KBM-7 (cell line): ENCODE results near the gene ERMP1.

Experiments
- DNase-seq: peaks from one replicate; pipeline ENCODE4 v3.0.0-alpha.2; 2015
- in situ Hi-C: fragments of 300-500 bp; cut with MboI; formaldehyde crosslinking; loops from 2 replicates; pipeline ENCODE4 v1.14.3; 2020; ENCODE audit warnings: low sequenced_read_pairs, low pct_unique_long_range_greater_than_20kb, mixed read lengths

ERMP1 gene

GRCh38 chr9:5858833-5859232 is 25.9 kb upstream of the ERMP1 start:
- no peak for DNase-seq
- in situ Hi-C loops: no loop called here

- in situ Hi-C loops: no loop called here
- DNase-seq: peak; percentile 56
These were observed 25.0 kb upstream of the ERMP1 start for GRCh38 chr9:5857928-5858327.

GRCh38 chr9:5854063-5854790 is 21.3 kb upstream of the ERMP1 start:
- DNase-seq: no peak
- in situ Hi-C loops: no loop called here

- no peak for DNase-seq
- in situ Hi-C loops: no loop called here
These were observed 20.7 kb upstream of the ERMP1 start for GRCh38 chr9:5853617-5854016.

GRCh38 chr9:5852987-5853386 is 20.1 kb upstream of the ERMP1 start:
- in situ Hi-C loops: no loop called here

GRCh38 chr9:5851445-5851844 is 18.5 kb upstream of the ERMP1 start:
- peak; percentile 58 for DNase-seq
- in situ Hi-C loops: no loop called here

More at GRCh38 chr9:5852987-5853386, 20.1 kb upstream of the ERMP1 start:
- no peak for DNase-seq

- in situ Hi-C loops: no loop called here
- no peak for DNase-seq
These were observed 17.8 kb upstream of the ERMP1 start for GRCh38 chr9:5850724-5851122.

- no peak for DNase-seq
- in situ Hi-C loops: no loop called here
These were observed 15.5 kb upstream of the ERMP1 start for GRCh38 chr9:5848372-5848882.

- DNase-seq: no peak
- in situ Hi-C loops: no loop called here
These were observed 13.6 kb upstream of the ERMP1 start for GRCh38 chr9:5846501-5846921.

GRCh38 chr9:5846096-5846495 is 13.2 kb upstream of the ERMP1 start:
- no peak for DNase-seq
- in situ Hi-C loops: no loop called here

- in situ Hi-C loops: no loop called here
- no peak for DNase-seq
These were observed 12.2 kb upstream of the ERMP1 start for GRCh38 chr9:5845157-5845531.

- in situ Hi-C loops: no loop called here
- DNase-seq: peak; percentile 16
These were observed 11.0 kb upstream of the ERMP1 start for GRCh38 chr9:5843794-5844471.

- in situ Hi-C loops: no loop called here
- DNase-seq: no peak
These were observed 10.2 kb upstream of the ERMP1 start for GRCh38 chr9:5842929-5843793.

GRCh38 chr9:5841771-5842573 is 9.1 kb upstream of the ERMP1 start:
- DNase-seq: peak; percentile 81
- in situ Hi-C loops: no loop called here

- in situ Hi-C loops: no loop called here
These were observed 7.9 kb upstream of the ERMP1 start for GRCh38 chr9:5840788-5841187.

GRCh38 chr9:5839572-5839902 is 6.6 kb upstream of the ERMP1 start:
- in situ Hi-C loops: no loop called here
- no peak for DNase-seq

More at GRCh38 chr9:5840788-5841187, 7.9 kb upstream of the ERMP1 start:
- no peak for DNase-seq

- in situ Hi-C loops: no loop called here
- no peak for DNase-seq
These were observed 6.1 kb upstream of the ERMP1 start for GRCh38 chr9:5838884-5839571.

- in situ Hi-C loops: no loop called here
- no peak for DNase-seq
These were observed 2.9 kb upstream of the ERMP1 start for GRCh38 chr9:5835808-5836207.

GRCh38 chr9:5834214-5834613 is 1.3 kb upstream of the ERMP1 start:
- peak; percentile 35 for DNase-seq
- in situ Hi-C loops: no loop called here
